ENCODE measurements around the gene ANO10. TPM values are rescaled to one million over a fixed set of nuclear protein-coding genes. Genes with fewer than 3 reads are reported as not detected.
"Not testable (repeated sequence)": the region's sequence is repeated elsewhere in the genome, so short reads cannot be mapped to it uniquely, and the experiment has no call there.

ANO10 gene
- total RNA-seq, 1 donor from 2014 or later: 4.9 TPM

GRCh38 chr3:43619588-43619987 lies 2.2 kb downstream of the ANO10 start:
- Mint-ChIP-seq H3K9me3 (no peaks in the 10 kb centered on the region), H3K27ac (no peak overlapping the region), H3K4me3 (ENCODE audit: low read depth) (no peak overlapping the region), H3K4me1 (ENCODE audit: low read depth) (peaks cover 10% of the 10 kb centered on the region), H3K27me3 (ENCODE audit: low read depth) (peaks cover 24% of the 10 kb centered on the region), H3K36me3 (ENCODE audit: low read depth) (no peaks in the 10 kb centered on the region)
- no peak for DNase-seq (ENCODE audit: low spot score)
- intact Hi-C loops (cut with micrococcal nuclease): no loop called here

- Mint-ChIP-seq H3K27me3 (ENCODE audit: low read depth) (peaks cover 30% of the 10 kb centered on the region), H3K9me3 (no peaks in the 10 kb centered on the region), H3K4me3 (ENCODE audit: low read depth) (no peak overlapping the region), H3K4me1 (ENCODE audit: low read depth) (peaks cover 10% of the 10 kb centered on the region), H3K36me3 (ENCODE audit: low read depth) (no peaks in the 10 kb centered on the region), H3K27ac (no peak overlapping the region)
- intact Hi-C loops (cut with micrococcal nuclease): no loop called here
- no peak for DNase-seq (ENCODE audit: low spot score)
Observed at GRCh38 chr3:43618142-43618541, 3.7 kb downstream of the ANO10 start.

- Mint-ChIP-seq H3K27ac (no peak overlapping the region), H3K27me3 (ENCODE audit: low read depth) (peaks cover 27% of the 10 kb centered on the region), H3K9me3 (no peaks in the 10 kb centered on the region), H3K36me3 (ENCODE audit: low read depth) (no peaks in the 10 kb centered on the region), H3K4me1 (ENCODE audit: low read depth) (no peaks in the 10 kb centered on the region), H3K4me3 (ENCODE audit: low read depth) (no peak overlapping the region)
- no peak for DNase-seq (ENCODE audit: low spot score)
- intact Hi-C loops (cut with micrococcal nuclease): no loop called here
Observed at GRCh38 chr3:43616034-43616433, 5.8 kb downstream of the ANO10 start.

GRCh38 chr3:43615133-43615532 lies 6.7 kb downstream of the ANO10 start:
- intact Hi-C loops (cut with micrococcal nuclease): no loop called here
- no peaks in the 10 kb centered on the region for H3K4me1 Mint-ChIP-seq (ENCODE audit: low read depth)
- no peaks in the 10 kb centered on the region for H3K9me3 Mint-ChIP-seq
- no peak overlapping the region for H3K27ac Mint-ChIP-seq
- no peak overlapping the region for H3K4me3 Mint-ChIP-seq (ENCODE audit: low read depth)
- peaks cover 22% of the 10 kb centered on the region for H3K27me3 Mint-ChIP-seq (ENCODE audit: low read depth)
- no peaks in the 10 kb centered on the region for H3K36me3 Mint-ChIP-seq (ENCODE audit: low read depth)
- no peak for DNase-seq (ENCODE audit: low spot score)

- Mint-ChIP-seq H3K9me3 (no peaks in the 10 kb centered on the region), H3K4me1 (ENCODE audit: low read depth) (no peaks in the 10 kb centered on the region), H3K27me3 (ENCODE audit: low read depth) (peaks cover 14% of the 10 kb centered on the region), H3K36me3 (ENCODE audit: low read depth) (no peaks in the 10 kb centered on the region), H3K27ac (no peak overlapping the region), H3K4me3 (ENCODE audit: low read depth) (no peak overlapping the region)
- DNase-seq (ENCODE audit: low spot score): no peak
- intact Hi-C loops (cut with micrococcal nuclease): no loop called here
Observed at GRCh38 chr3:43613976-43614375, 7.8 kb downstream of the ANO10 start.

- intact Hi-C loops (cut with micrococcal nuclease): no loop called here
- H3K9me3 Mint-ChIP-seq: no peaks in the 10 kb centered on the region
- no peak overlapping the region for H3K4me3 Mint-ChIP-seq (ENCODE audit: low read depth)
- DNase-seq (ENCODE audit: low spot score): no peak
- H3K36me3 Mint-ChIP-seq (ENCODE audit: low read depth): no peaks in the 10 kb centered on the region
- peaks cover 12% of the 10 kb centered on the region for H3K27me3 Mint-ChIP-seq (ENCODE audit: low read depth)
- H3K4me1 Mint-ChIP-seq (ENCODE audit: low read depth): no peaks in the 10 kb centered on the region
- no peak overlapping the region for H3K27ac Mint-ChIP-seq
Observed at GRCh38 chr3:43612419-43612818, 9.4 kb downstream of the ANO10 start.

- Mint-ChIP-seq H3K27ac (no peak overlapping the region), H3K4me1 (ENCODE audit: low read depth) (no peaks in the 10 kb centered on the region), H3K27me3 (ENCODE audit: low read depth) (peaks cover 10% of the 10 kb centered on the region), H3K9me3 (no peaks in the 10 kb centered on the region), H3K4me3 (ENCODE audit: low read depth) (no peak overlapping the region), H3K36me3 (ENCODE audit: low read depth) (no peaks in the 10 kb centered on the region)
- intact Hi-C loops (cut with micrococcal nuclease): no loop called here
- no peak for DNase-seq (ENCODE audit: low spot score)
Observed at GRCh38 chr3:43609406-43609805, 12.4 kb downstream of the ANO10 start.

GRCh38 chr3:43608751-43609150 lies 13.1 kb downstream of the ANO10 start:
- H3K36me3 Mint-ChIP-seq (ENCODE audit: low read depth): no peaks in the 10 kb centered on the region
- no peaks in the 10 kb centered on the region for H3K9me3 Mint-ChIP-seq
- intact Hi-C loops (cut with micrococcal nuclease): no loop called here
- H3K27ac Mint-ChIP-seq: no peak overlapping the region
- no peak overlapping the region for H3K4me3 Mint-ChIP-seq (ENCODE audit: low read depth)
- no peaks in the 10 kb centered on the region for H3K4me1 Mint-ChIP-seq (ENCODE audit: low read depth)
- DNase-seq (ENCODE audit: low spot score): no peak
- peaks cover 6% of the 10 kb centered on the region for H3K27me3 Mint-ChIP-seq (ENCODE audit: low read depth)

- H3K9me3 Mint-ChIP-seq: no peaks in the 10 kb centered on the region
- DNase-seq (ENCODE audit: low spot score): no peak
- no peak overlapping the region for H3K27ac Mint-ChIP-seq
- no peaks in the 10 kb centered on the region for H3K36me3 Mint-ChIP-seq (ENCODE audit: low read depth)
- no peaks in the 10 kb centered on the region for H3K4me1 Mint-ChIP-seq (ENCODE audit: low read depth)
- intact Hi-C loops (cut with micrococcal nuclease): no loop called here
- H3K4me3 Mint-ChIP-seq (ENCODE audit: low read depth): no peak overlapping the region
- H3K27me3 Mint-ChIP-seq (ENCODE audit: low read depth): no peaks in the 10 kb centered on the region
Observed at GRCh38 chr3:43606284-43606683, 15.5 kb downstream of the ANO10 start.

- H3K27ac Mint-ChIP-seq; intact Hi-C loops (cut with micrococcal nuclease); DNase-seq (ENCODE audit: low spot score); H3K4me3 Mint-ChIP-seq (ENCODE audit: low read depth); H3K36me3 Mint-ChIP-seq (ENCODE audit: low read depth); H3K4me1 Mint-ChIP-seq (ENCODE audit: low read depth); H3K27me3 Mint-ChIP-seq (ENCODE audit: low read depth): not testable (repeated sequence)
- peaks cover 13% of the 10 kb centered on the region for H3K9me3 Mint-ChIP-seq
Observed at GRCh38 chr3:43599959-43600358, 21.9 kb downstream of the ANO10 start.

GRCh38 chr3:43597961-43598360 lies 23.9 kb downstream of the ANO10 start:
- H3K9me3 Mint-ChIP-seq: peaks cover 13% of the 10 kb centered on the region
- H3K27me3 Mint-ChIP-seq (ENCODE audit: low read depth): no peaks in the 10 kb centered on the region
- peaks cover 8% of the 10 kb centered on the region for H3K36me3 Mint-ChIP-seq (ENCODE audit: low read depth)
- intact Hi-C loops (cut with micrococcal nuclease): no loop called here
- H3K4me3 Mint-ChIP-seq (ENCODE audit: low read depth): no peak overlapping the region
- no peak overlapping the region for H3K27ac Mint-ChIP-seq
- no peaks in the 10 kb centered on the region for H3K4me1 Mint-ChIP-seq (ENCODE audit: low read depth)
- no peak for DNase-seq (ENCODE audit: low spot score)

GRCh38 chr3:43596178-43596577 lies 25.6 kb downstream of the ANO10 start:
- H3K27ac Mint-ChIP-seq; H3K27me3 Mint-ChIP-seq (ENCODE audit: low read depth): not testable (repeated sequence)
- peaks cover 17% of the 10 kb centered on the region for H3K9me3 Mint-ChIP-seq

GRCh38 chr3:43595280-43595679 lies 26.5 kb downstream of the ANO10 start:
- H3K27me3 Mint-ChIP-seq (ENCODE audit: low read depth); H3K36me3 Mint-ChIP-seq (ENCODE audit: low read depth); H3K27ac Mint-ChIP-seq; H3K4me1 Mint-ChIP-seq (ENCODE audit: low read depth); H3K4me3 Mint-ChIP-seq (ENCODE audit: low read depth); DNase-seq (ENCODE audit: low spot score); intact Hi-C loops (cut with micrococcal nuclease): not testable (repeated sequence)
- H3K9me3 Mint-ChIP-seq: peaks cover 23% of the 10 kb centered on the region

More at GRCh38 chr3:43596178-43596577, 25.6 kb downstream of the ANO10 start:
- DNase-seq (ENCODE audit: low spot score); H3K4me1 Mint-ChIP-seq (ENCODE audit: low read depth); intact Hi-C loops (cut with micrococcal nuclease); H3K4me3 Mint-ChIP-seq (ENCODE audit: low read depth); H3K36me3 Mint-ChIP-seq (ENCODE audit: low read depth): not testable (repeated sequence)

GRCh38 chr3:43593588-43593987 lies 28.2 kb downstream of the ANO10 start:
- H3K9me3 Mint-ChIP-seq: peaks cover 24% of the 10 kb centered on the region
- intact Hi-C loops (cut with micrococcal nuclease); DNase-seq (ENCODE audit: low spot score); H3K36me3 Mint-ChIP-seq (ENCODE audit: low read depth); H3K4me1 Mint-ChIP-seq (ENCODE audit: low read depth); H3K4me3 Mint-ChIP-seq (ENCODE audit: low read depth); H3K27me3 Mint-ChIP-seq (ENCODE audit: low read depth); H3K27ac Mint-ChIP-seq: not testable (repeated sequence)

Data from activated T-helper 2 cell treated with anti-CD3 and anti-CD28 coated beads, Interferon-gamma antibody, Interleukin-2, Interleukin-4, amounts not matched to agents 10 μg/mL and 5 μg/mL and 100 μg/mL, durations not matched to agents 14 hours and 24 hours and 36 hours (primary cell).